Caki2 (cell line): ENCODE data around the gene CIITA. TPM values are rescaled to one million over a fixed set of nuclear protein-coding genes. Genes with fewer than 3 reads are reported as not detected.
A peak's percentile ranks its signal among the peaks of the same experiment; 100 is the strongest.
"Not testable (repeated sequence)": the region's sequence is repeated elsewhere in the genome, so short reads cannot be mapped to it uniquely, and the experiment has no call there.

Experiments used
- DNase-seq: peaks from one replicate; pipeline ENCODE4 v3.0.0-alpha.2; 2015; ENCODE audit warnings: low read depth
- in situ Hi-C: cut with HindIII; loops from 2 replicates; pipeline ENCODE4 v1.10.0; 2016; ENCODE audit warnings: low sequenced_read_pairs, low pct_unique_long_range_greater_than_20kb, mixed read lengths
- total RNA-seq: library from RNA; depleted of rRNA; stranded (reverse); fragments of >200 nt; shearing (Covaris generic); gene quantifications from 2 replicates; pipeline ENCODE4 v1.2.3, GENCODE V29; 2014; ENCODE audit warnings: low replicate concordance

Gene CIITA
- total RNA-seq, 1 experiment from 2014 or later: not detected

- in situ Hi-C loops: no loop called here
- no peak for DNase-seq
These were observed 62.7 kb downstream of the CIITA start for GRCh38 chr16:10939649-10940234.

- in situ Hi-C loops: no loop called here
- DNase-seq: no peak
These were observed 63.6 kb downstream of the CIITA start for GRCh38 chr16:10940501-10941079.

- in situ Hi-C loops: no loop called here
- DNase-seq: peak; percentile 22
These were observed 64.3 kb downstream of the CIITA start for GRCh38 chr16:10941127-10941933.

- in situ Hi-C loops: not testable (repeated sequence)
- peak; percentile 37 for DNase-seq
These were observed 64.9 kb downstream of the CIITA start for GRCh38 chr16:10941935-10942351.

- peak; percentile 90 for DNase-seq
- in situ Hi-C loops: no loop called here
These were observed 65.5 kb downstream of the CIITA start, which contains the start of gene DEXI for GRCh38 chr16:10942352-10943063. Gene DEXI (minus strand): TSS chr16:10942468. CDS start chr16:10942005, 463 bp downstream.

GRCh38 chr16:10943064-10943353 is 66.0 kb downstream of the CIITA start:
- DNase-seq: no peak

GRCh38 chr16:10944249-10945064 is 67.5 kb downstream of the CIITA start, which contains the start of gene CLEC16A:
Gene CLEC16A (plus strand): TSS chr16:10944564. CDS start chr16:10944718, 154 bp downstream.
- DNase-seq: peak; percentile 93
- in situ Hi-C loops: no loop called here

More at GRCh38 chr16:10943064-10943353, 66.0 kb downstream of the CIITA start:
- in situ Hi-C loops: no loop called here

GRCh38 chr16:10945065-10945787 is 68.2 kb downstream of the CIITA start:
- in situ Hi-C loops: no loop called here
- no peak for DNase-seq

- no peak for DNase-seq
- in situ Hi-C loops: no loop called here
These were observed 69.3 kb downstream of the CIITA start for GRCh38 chr16:10946308-10946707.

- in situ Hi-C loops: no loop called here
- DNase-seq: no peak
These were observed 70.3 kb downstream of the CIITA start for GRCh38 chr16:10947211-10947787.

GRCh38 chr16:10949424-10949970 is 72.5 kb downstream of the CIITA start:
- in situ Hi-C loops: no loop called here
- DNase-seq: no peak

GRCh38 chr16:10950393-10950792 is 73.4 kb downstream of the CIITA start:
- in situ Hi-C loops: no loop called here
- no peak for DNase-seq

- no peak for DNase-seq
- in situ Hi-C loops: no loop called here
These were observed 74.0 kb downstream of the CIITA start for GRCh38 chr16:10951026-10951425.

GRCh38 chr16:10954903-10955302 is 77.9 kb downstream of the CIITA start:
- in situ Hi-C loops: no loop called here
- DNase-seq: no peak

GRCh38 chr16:10957771-10958482 is 80.9 kb downstream of the CIITA start:
- in situ Hi-C loops: no loop called here
- no peak for DNase-seq

- in situ Hi-C loops: no loop called here
- peak; percentile 30 for DNase-seq
These were observed 82.2 kb downstream of the CIITA start for GRCh38 chr16:10959161-10959560.
